ENCODE data around the gene BICC1. TPM values are rescaled to one million over a fixed set of nuclear protein-coding genes. Genes with fewer than 3 reads are reported as not detected.

The BICC1 gene
- total RNA-seq, 1 experiment from 2014 or later = 0.67 TPM

DNA sequence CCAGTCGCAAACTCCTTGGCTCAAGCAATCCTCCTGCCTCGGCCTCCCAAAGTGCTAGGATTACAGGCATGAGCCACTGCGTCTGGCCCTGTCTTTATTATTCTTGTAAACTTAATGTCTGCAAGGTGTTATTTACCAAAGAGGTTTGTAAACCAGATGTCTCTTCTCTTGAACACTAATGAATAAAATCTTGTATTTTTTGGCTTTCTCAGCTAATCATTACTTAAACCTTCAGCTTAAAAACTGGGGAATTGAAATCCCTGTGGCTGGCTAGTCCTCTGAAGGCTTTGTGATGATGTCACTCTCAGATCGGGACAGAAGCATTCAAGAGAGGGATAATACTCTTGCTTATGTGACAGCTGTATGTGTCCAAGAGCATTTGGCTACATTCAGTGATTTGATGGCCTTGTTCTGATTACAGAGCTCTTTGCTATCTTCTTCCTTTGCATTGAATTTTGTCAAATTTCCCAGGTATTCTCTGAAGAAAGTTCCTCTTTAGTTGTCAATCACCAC, 130.3 kb downstream of the BICC1 start:
- Histone ChIP-seq H3K9me3 (ENCODE audit: control insufficient read depth, insufficient read depth, low read depth, low read length) (no peaks in the 10 kb centered on the region), H3K36me3 (ENCODE audit: control insufficient read depth, insufficient read depth, low read length) (no peaks in the 10 kb centered on the region), H3K4me1 (ENCODE audit: control insufficient read depth, insufficient read depth, low read length) (no peaks in the 10 kb centered on the region), H3K4me3 (ENCODE audit: low read depth in 2 of 2, low read length in 2 of 2) (no peak overlapping the region), H3K27ac (ENCODE audit: low read length) (no peak overlapping the region), H3K27me3 (ENCODE audit: control insufficient read depth, insufficient read depth, low read length) (0 out of 2 replicates have a peak, but pooled peaks cover 3% of the 10 kb centered on the region)
- no TSS peak for BruUV-seq (replicated peaks)
- DNase-seq (ENCODE audit: low read depth, low spot score) = no peak
- ChIA-PET POLR2A (no interaction called here), CTCF (no interaction called here)
- TF ChIP-seq REST (IDR thresholded peaks at IDR 0.05; ENCODE audit: insufficient read depth in 1 of 2, low read depth in 2 of 2, low read length in 1 of 2) = no peak
- TF ChIP-seq TCF7L2 (IDR thresholded peaks at IDR 0.05; ENCODE audit: low read depth, low read length) = no peak
- no peak for TF ChIP-seq CTCF (IDR thresholded peaks at IDR 0.05)
- no peak for TF ChIP-seq SIN3A (IDR thresholded peaks at IDR 0.05; ENCODE audit: borderline replicate concordance, insufficient read depth, low read depth, low read length)
- TF ChIP-seq POLR2AphosphoS5 (IDR thresholded peaks at IDR 0.05; ENCODE audit: low read depth, low read length) = no peak
- intact Hi-C loops (cut with micrococcal nuclease; ENCODE audit: unreplicated experiment) (loop anchor here (5.0 kb wide), 1 partner anchor 111 kb away; no protein-coding TSS in a partner anchor), in situ Hi-C loops (cut with HindIII; ENCODE audit: low pct_unique_long_range_greater_than_20kb, low sequenced_read_pairs) (no loop called here)
- ATAC-seq = no peak

DNA sequence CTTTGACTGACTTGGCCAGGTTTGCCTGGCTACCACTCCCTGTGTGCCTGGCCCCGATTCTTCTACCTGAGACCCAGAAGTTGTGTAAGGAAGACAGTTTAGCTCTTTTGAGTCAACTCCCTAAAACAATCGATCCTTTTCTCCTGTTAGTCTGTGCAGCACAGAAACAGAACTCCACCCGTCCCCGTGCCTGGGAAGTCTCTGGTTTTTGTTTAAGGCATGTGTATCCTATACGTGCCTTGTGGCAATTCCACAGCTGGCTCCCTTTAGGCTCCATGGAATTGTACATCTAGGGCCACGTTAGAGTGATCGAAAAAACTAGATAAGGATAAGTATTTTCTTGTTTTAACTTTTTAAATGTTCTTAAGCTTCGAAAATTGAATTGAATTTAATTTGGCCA, 131.6 kb downstream of the BICC1 start:
- Histone ChIP-seq H3K4me1 (ENCODE audit: control insufficient read depth, insufficient read depth, low read length) (no peaks in the 10 kb centered on the region), H3K4me3 (ENCODE audit: low read depth in 2 of 2, low read length in 2 of 2) (no peak overlapping the region), H3K9me3 (ENCODE audit: control insufficient read depth, insufficient read depth, low read depth, low read length) (no peaks in the 10 kb centered on the region), H3K27ac (ENCODE audit: low read length) (no peak overlapping the region), H3K36me3 (ENCODE audit: control insufficient read depth, insufficient read depth, low read length) (no peaks in the 10 kb centered on the region), H3K27me3 (ENCODE audit: control insufficient read depth, insufficient read depth, low read length) (0 out of 2 replicates have a peak, but pooled peaks cover 3% of the 10 kb centered on the region)
- ChIA-PET POLR2A (no interaction called here), CTCF (no interaction called here)
- no TSS peak for BruUV-seq (replicated peaks)
- ATAC-seq (no peak), DNase-seq (ENCODE audit: low read depth, low spot score) (no peak)
- intact Hi-C loops (cut with micrococcal nuclease; ENCODE audit: unreplicated experiment) (loop anchor here (5.0 kb wide), 1 partner anchor 112 kb away; no protein-coding TSS in a partner anchor), in situ Hi-C loops (cut with HindIII; ENCODE audit: low pct_unique_long_range_greater_than_20kb, low sequenced_read_pairs) (no loop called here)
- no peak for TF ChIP-seq CTCF (IDR thresholded peaks at IDR 0.05)
- TF ChIP-seq TCF7L2 (IDR thresholded peaks at IDR 0.05; ENCODE audit: low read depth, low read length) = no peak
